ENCODE measurements around the gene DUSP6.

Gene DUSP6

DNA sequence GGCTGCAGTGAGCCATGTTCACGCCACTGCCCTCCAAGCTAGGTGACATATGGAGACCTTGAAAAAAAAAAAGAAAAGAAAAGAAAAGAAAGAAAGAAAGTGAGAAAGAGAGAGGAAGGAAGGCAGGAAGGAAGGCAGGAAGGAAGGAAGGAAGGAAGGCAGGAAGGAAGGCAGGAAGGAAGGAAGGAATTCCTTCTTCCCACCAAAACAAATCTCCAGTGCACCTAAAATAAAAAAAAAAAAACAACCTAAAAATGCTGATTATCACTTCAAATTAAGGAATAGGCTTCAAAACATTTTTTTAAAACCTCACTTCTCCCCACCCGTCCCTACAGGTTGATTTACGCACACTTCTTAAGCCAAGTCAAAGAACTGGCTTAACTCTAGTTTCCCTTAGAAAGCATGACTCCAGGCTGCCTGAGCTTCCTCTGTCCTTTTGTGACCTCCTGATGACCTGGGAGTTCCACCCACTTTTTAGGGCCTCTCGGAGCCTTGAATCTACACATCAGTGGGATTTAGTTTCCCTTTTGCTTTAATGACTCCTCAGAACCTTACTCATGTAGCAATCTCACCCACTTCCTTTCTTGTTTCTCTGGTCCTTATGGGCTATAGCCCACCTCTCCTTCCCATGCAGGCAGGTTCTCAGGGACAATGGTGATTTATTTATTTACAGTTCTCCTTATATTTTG lies 18.6 kb downstream of the DUSP6 start:
- no peak for TF ChIP-seq FOXM1 (IDR thresholded peaks at IDR 0.05; ENCODE audit: borderline replicate concordance, low read depth)
- no peak for TF ChIP-seq EP300 (IDR thresholded peaks at IDR 0.05; ENCODE audit: borderline replicate concordance)
- no peak for TF ChIP-seq NFIC (IDR thresholded peaks at IDR 0.05)
- no peak for TF ChIP-seq RAD21 (IDR thresholded peaks at IDR 0.05; ENCODE audit: low read depth)
- TF ChIP-seq, protein P1, sequence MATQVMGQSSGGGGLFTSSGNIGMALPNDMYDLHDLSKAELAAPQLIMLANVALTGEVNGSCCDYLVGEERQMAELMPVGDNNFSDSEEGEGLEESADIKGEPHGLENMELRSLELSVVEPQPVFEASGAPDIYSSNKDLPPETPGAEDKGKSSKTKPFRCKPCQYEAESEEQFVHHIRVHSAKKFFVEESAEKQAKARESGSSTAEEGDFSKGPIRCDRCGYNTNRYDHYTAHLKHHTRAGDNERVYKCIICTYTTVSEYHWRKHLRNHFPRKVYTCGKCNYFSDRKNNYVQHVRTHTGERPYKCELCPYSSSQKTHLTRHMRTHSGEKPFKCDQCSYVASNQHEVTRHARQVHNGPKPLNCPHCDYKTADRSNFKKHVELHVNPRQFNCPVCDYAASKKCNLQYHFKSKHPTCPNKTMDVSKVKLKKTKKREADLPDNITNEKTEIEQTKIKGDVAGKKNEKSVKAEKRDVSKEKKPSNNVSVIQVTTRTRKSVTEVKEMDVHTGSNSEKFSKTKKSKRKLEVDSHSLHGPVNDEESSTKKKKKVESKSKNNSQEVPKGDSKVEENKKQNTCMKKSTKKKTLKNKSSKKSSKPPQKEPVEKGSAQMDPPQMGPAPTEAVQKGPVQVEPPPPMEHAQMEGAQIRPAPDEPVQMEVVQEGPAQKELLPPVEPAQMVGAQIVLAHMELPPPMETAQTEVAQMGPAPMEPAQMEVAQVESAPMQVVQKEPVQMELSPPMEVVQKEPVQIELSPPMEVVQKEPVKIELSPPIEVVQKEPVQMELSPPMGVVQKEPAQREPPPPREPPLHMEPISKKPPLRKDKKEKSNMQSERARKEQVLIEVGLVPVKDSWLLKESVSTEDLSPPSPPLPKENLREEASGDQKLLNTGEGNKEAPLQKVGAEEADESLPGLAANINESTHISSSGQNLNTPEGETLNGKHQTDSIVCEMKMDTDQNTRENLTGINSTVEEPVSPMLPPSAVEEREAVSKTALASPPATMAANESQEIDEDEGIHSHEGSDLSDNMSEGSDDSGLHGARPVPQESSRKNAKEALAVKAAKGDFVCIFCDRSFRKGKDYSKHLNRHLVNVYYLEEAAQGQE (IDR thresholded peaks at IDR 0.05; ENCODE audit: low read depth) = no peak
- no peak for TF ChIP-seq YY1 (IDR thresholded peaks at IDR 0.05; ENCODE audit: low read depth)
- TF ChIP-seq EGR1 (IDR thresholded peaks at IDR 0.05) = no peak
- TF ChIP-seq, protein P2, sequence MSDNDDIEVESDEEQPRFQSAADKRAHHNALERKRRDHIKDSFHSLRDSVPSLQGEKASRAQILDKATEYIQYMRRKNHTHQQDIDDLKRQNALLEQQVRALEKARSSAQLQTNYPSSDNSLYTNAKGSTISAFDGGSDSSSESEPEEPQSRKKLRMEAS (IDR thresholded peaks at IDR 0.05) = no peak
- no peak for TF ChIP-seq TCF12 (IDR thresholded peaks at IDR 0.05; ENCODE audit: low read depth)
- TF ChIP-seq, protein P3, sequence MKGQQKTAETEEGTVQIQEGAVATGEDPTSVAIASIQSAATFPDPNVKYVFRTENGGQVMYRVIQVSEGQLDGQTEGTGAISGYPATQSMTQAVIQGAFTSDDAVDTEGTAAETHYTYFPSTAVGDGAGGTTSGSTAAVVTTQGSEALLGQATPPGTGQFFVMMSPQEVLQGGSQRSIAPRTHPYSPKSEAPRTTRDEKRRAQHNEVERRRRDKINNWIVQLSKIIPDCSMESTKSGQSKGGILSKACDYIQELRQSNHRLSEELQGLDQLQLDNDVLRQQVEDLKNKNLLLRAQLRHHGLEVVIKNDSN (IDR thresholded peaks at IDR 0.05) = no peak
- no peak for TF ChIP-seq TAF1 (IDR thresholded peaks at IDR 0.05; ENCODE audit: low read depth)
- no peak for TF ChIP-seq CREB1 (IDR thresholded peaks at IDR 0.05; ENCODE audit: low read depth)
- no peak for TF ChIP-seq CEBPB (IDR thresholded peaks at IDR 0.05)
- TF ChIP-seq TEAD4 (IDR thresholded peaks at IDR 0.05) = no peak
- no peak for TF ChIP-seq ZBTB7A (IDR thresholded peaks at IDR 0.05; ENCODE audit: low read depth)

DNA sequence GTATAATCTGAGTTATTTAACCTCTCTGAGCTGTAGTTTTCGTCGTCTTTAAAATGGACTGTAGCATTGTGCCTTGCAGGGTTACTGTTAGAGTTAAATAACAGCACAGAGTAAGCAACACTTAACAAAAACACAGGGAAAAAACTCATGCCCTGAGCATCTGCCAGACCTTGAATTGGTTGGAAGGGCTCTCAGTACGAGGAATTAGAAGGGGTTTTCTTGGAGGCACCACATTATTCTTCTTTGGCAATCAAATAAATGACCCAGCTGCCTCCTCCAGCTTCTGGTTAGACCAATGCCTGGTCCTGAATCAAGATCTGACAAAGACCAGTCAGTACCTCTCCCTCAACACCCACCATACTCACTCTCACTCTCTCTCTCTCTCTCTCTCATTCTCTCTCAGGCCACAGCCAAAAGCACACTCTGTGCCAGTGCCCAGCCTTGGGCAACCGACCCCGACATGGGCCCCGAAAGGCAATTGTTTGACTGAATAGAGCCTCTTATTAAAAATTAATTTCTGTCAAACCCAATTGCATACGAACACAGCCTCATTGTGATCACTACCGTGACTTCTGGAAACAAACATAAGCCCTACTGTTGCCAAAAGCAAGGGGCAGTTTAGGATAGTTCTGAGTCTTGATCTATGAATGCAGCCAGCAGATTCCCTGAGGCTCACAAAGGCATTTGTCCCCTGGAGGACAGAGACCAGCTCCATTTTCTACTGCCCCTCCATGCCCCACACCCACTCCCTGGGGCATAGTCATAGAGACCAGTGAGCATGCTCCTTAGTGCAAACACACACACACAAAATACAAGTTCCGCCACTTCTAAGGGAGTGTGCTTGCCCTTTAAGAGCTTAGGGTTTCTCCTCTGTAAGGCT lies 23.9 kb downstream of the DUSP6 start:
- TF ChIP-seq EP300 (IDR thresholded peaks at IDR 0.05; ENCODE audit: borderline replicate concordance) (no peak), TAF1 (IDR thresholded peaks at IDR 0.05; ENCODE audit: low read depth) (no peak), EGR1 (IDR thresholded peaks at IDR 0.05) (no peak), YY1 (IDR thresholded peaks at IDR 0.05; ENCODE audit: low read depth) (no peak), RAD21 (IDR thresholded peaks at IDR 0.05; ENCODE audit: low read depth) (no peak), ZBTB7A (IDR thresholded peaks at IDR 0.05; ENCODE audit: low read depth) (no peak), TCF12 (IDR thresholded peaks at IDR 0.05; ENCODE audit: low read depth) (no peak), CEBPB (IDR thresholded peaks at IDR 0.05) (no peak), NFIC (IDR thresholded peaks at IDR 0.05) (no peak), CREB1 (IDR thresholded peaks at IDR 0.05; ENCODE audit: low read depth) (no peak), FOXM1 (IDR thresholded peaks at IDR 0.05; ENCODE audit: borderline replicate concordance, low read depth) (no peak)
- TF ChIP-seq, protein P2 (IDR thresholded peaks at IDR 0.05) = no peak
- TF ChIP-seq, protein P3 (IDR thresholded peaks at IDR 0.05) = no peak

DNA sequence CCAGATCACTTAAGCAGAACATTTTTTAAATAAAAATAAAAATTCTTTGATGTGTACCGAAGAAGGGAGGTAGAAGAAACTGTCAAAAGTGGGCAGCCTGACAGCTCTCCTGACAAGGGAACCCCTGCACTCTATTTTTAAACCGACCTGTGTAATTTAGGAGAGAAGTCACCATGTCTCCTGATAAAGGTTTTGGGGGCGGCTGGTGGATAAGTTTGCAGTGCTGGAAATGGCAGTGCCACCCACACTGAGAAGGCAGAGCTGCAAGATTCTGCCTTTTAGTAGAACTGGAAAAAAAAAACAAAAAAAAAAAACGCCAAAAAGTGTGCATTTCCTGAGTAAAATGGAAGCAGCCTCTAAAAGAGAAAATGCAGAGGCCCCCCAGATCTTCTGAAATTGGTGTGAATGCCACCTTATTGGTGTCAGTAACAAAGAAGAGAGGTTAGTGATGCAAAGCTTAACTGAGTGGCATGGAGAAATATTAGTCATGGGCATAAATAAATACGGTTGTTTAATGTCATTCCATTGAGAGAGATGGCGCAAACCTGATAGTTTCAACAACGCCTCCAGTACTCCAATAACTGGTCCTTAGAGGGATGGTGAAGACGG lies 24.7 kb downstream of the DUSP6 start:
- TF ChIP-seq NFIC (IDR thresholded peaks at IDR 0.05) = no peak
- no peak for TF ChIP-seq EGR1 (IDR thresholded peaks at IDR 0.05)
- no peak for TF ChIP-seq FOXM1 (IDR thresholded peaks at IDR 0.05; ENCODE audit: borderline replicate concordance, low read depth)
- TF ChIP-seq RAD21 (IDR thresholded peaks at IDR 0.05; ENCODE audit: low read depth) = no peak
- no peak for TF ChIP-seq YY1 (IDR thresholded peaks at IDR 0.05; ENCODE audit: low read depth)
- no peak for TF ChIP-seq TCF12 (IDR thresholded peaks at IDR 0.05; ENCODE audit: low read depth)
- TF ChIP-seq ZBTB7A (IDR thresholded peaks at IDR 0.05; ENCODE audit: low read depth) = no peak
- no peak for TF ChIP-seq TEAD4 (IDR thresholded peaks at IDR 0.05)
- TF ChIP-seq EP300 (IDR thresholded peaks at IDR 0.05; ENCODE audit: borderline replicate concordance) = no peak
- TF ChIP-seq, protein P1 (IDR thresholded peaks at IDR 0.05; ENCODE audit: low read depth) = no peak
- TF ChIP-seq, protein P2 (IDR thresholded peaks at IDR 0.05) = no peak
- TF ChIP-seq TAF1 (IDR thresholded peaks at IDR 0.05; ENCODE audit: low read depth) = no peak
- TF ChIP-seq CEBPB (IDR thresholded peaks at IDR 0.05) = no peak
- no peak for TF ChIP-seq CREB1 (IDR thresholded peaks at IDR 0.05; ENCODE audit: low read depth)
- TF ChIP-seq, protein P3 (IDR thresholded peaks at IDR 0.05) = no peak
